SK-N-SH (cell line): ENCODE measurements around the gene RPS5.

Experiments used
- CHD2 ChIP-seq: fragments of 150-350 bp; IDR thresholded peaks from 2 replicates; pipeline ENCODE4 v1.6.1; 2018; ENCODE audit warnings: low read length; ENCODE audit not compliant: partially characterized antibody
- CTCF ChIP-seq: fragments of 200-600 bp; sonication (generic); IDR thresholded peaks from 2 replicates; pipeline ENCODE4 v1.6.1; 2017; ENCODE audit warnings: antibody characterized with exemption, mild to moderate bottlenecking, moderate library complexity
- EZH2phosphoT487 ChIP-seq: fragments of 200-600 bp; sonication (generic); IDR thresholded peaks from 2 replicates; pipeline ENCODE4 v1.6.1; 2017; ENCODE audit warnings: low read depth, mixed run types, mild to moderate bottlenecking, antibody characterized with exemption, moderate library complexity, borderline replicate concordance
- FOXM1 ChIP-seq: IDR thresholded peaks from 2 replicates; pipeline ENCODE4 v1.4.0; 2012; ENCODE audit warnings: low read depth, mild to moderate bottlenecking
- GATA2 ChIP-seq: sonication (generic); formaldehyde crosslinking; IDR thresholded peaks from 2 replicates; pipeline ENCODE4 v1.5.0; 2020; ENCODE audit warnings: mild to moderate bottlenecking, missing genetic modification reagents
- MXI1 ChIP-seq: IDR thresholded peaks from 2 replicates; pipeline ENCODE4 v1.6.1; 2012; ENCODE audit warnings: mild to moderate bottlenecking, low read depth, low read length, improper control_type of control experiment
- POLR2AphosphoS5 ChIP-seq: IDR thresholded peaks from 2 replicates; pipeline ENCODE4 v1.6.1; 2012; ENCODE audit warnings: low read depth, low read length
- RAD21 ChIP-seq: IDR thresholded peaks from 2 replicates; pipeline ENCODE4 v1.6.1; 2012; ENCODE audit warnings: mild to moderate bottlenecking, low read length
- REST ChIP-seq: IDR thresholded peaks from 2 replicates; pipeline ENCODE4 v1.6.1; 2012; ENCODE audit warnings: mild to moderate bottlenecking, low read depth, low read length, moderate library complexity
- SMC3 ChIP-seq: IDR thresholded peaks from 2 replicates; pipeline ENCODE4 v1.6.1; 2012; ENCODE audit warnings: low read depth, low read length, improper control_type of control experiment
- TAF1 ChIP-seq: IDR thresholded peaks from 2 replicates; pipeline ENCODE4 v1.6.1; 2012; ENCODE audit warnings: low read depth, mild to moderate bottlenecking, low read length, moderate library complexity, borderline replicate concordance
- TEAD4 ChIP-seq: IDR thresholded peaks from 2 replicates; pipeline ENCODE4 v1.4.0; 2012; ENCODE audit warnings: mild to moderate bottlenecking, borderline replicate concordance; ENCODE audit not compliant: insufficient read depth
- USF2 ChIP-seq: fragments of 150-350 bp; IDR thresholded peaks from 2 replicates; pipeline ENCODE4 v1.6.1; 2017; ENCODE audit warnings: antibody characterized with exemption, low read length, low read depth, borderline replicate concordance
- ZBTB33 ChIP-seq: IDR thresholded peaks from 2 replicates; pipeline ENCODE4 v1.4.0; 2012; ENCODE audit warnings: low read depth, borderline replicate concordance

GRCh38 chr19:58381460-58382212, 5.4 kb upstream of the RPS5 start:
- TF ChIP-seq CTCF (no peak), REST (no peak), POLR2AphosphoS5 (no peak), TAF1 (no peak), FOXM1 (no peak), EZH2phosphoT487 (no peak), USF2 (no peak), RAD21 (no peak), ZBTB33 (no peak), SMC3 (no peak), TEAD4 (no peak), MXI1 (no peak), GATA2 (no peak), CHD2 (no peak)
